Activated T-helper 1 cell treated with anti-CD3 and anti-CD28 coated beads, Interleukin-12 subunit alpha, Interleukin-12 subunit beta, Interleukin-2, Interleukin-4 antibody, amounts not matched to agents 30 ng/mL and 10 ng/mL and 1 ng/mL, durations not matched to agents 14 hours and 24 hours and 36 hours (primary cell): Measurements from ENCODE around the gene CHPT1. TPM values are rescaled to one million over a fixed set of nuclear protein-coding genes. Genes with fewer than 3 reads are reported as not detected.

Experiments
- DNase-seq: peaks from one replicate; pipeline ENCODE4 v3.0.0; 2021; ENCODE audit warnings: low spot score
- H3K27ac Mint-ChIP-seq: one replicate; pipeline ENCODE4 v1.8.0; 2021; ENCODE audit warnings: mild to moderate bottlenecking, mixed read lengths
- H3K27me3 Mint-ChIP-seq: one replicate; pipeline ENCODE4 v1.8.0; 2022; ENCODE audit warnings: mild to moderate bottlenecking, moderate library complexity, mixed read lengths; ENCODE audit not compliant: insufficient read depth
- H3K36me3 Mint-ChIP-seq: one replicate; pipeline ENCODE4 v1.8.0; 2021; ENCODE audit warnings: low read depth, mixed read lengths
- H3K4me1 Mint-ChIP-seq: one replicate; pipeline ENCODE4 v1.8.0; 2021; ENCODE audit warnings: low read depth, mixed read lengths
- H3K4me3 Mint-ChIP-seq: one replicate; pipeline ENCODE4 v1.8.0; 2021; ENCODE audit warnings: mild to moderate bottlenecking, moderate library complexity, mixed read lengths
- H3K9me3 Mint-ChIP-seq: one replicate; pipeline ENCODE4 v1.8.0; 2021; ENCODE audit warnings: mixed read lengths
- intact Hi-C: fragments of 100-400 bp; cut with micrococcal nuclease; formaldehyde crosslinking; loops from one replicate; pipeline ENCODE4 v1.15.1; 2024
- total RNA-seq: library from RNA; stranded (reverse); gene quantifications from 2 replicates; pipeline ENCODE4 v1.2.3, GENCODE V29; 2022

CHPT1 gene
- total RNA-seq, 1 donor from 2014 or later: 13.3 TPM

- Mint-ChIP-seq H3K4me1 (no peaks in the 10 kb centered on the region), H3K36me3 (peaks cover 13% of the 10 kb centered on the region), H3K27ac (no peak overlapping the region), H3K27me3 (no peaks in the 10 kb centered on the region), H3K4me3 (no peak overlapping the region), H3K9me3 (no peaks in the 10 kb centered on the region)
- no peak for DNase-seq
- intact Hi-C loops: no loop called here
These were observed 43.1 kb downstream of the CHPT1 start for GRCh38 chr12:101740566-101740965.

- Mint-ChIP-seq H3K36me3 (peaks cover 13% of the 10 kb centered on the region), H3K9me3 (no peaks in the 10 kb centered on the region), H3K27me3 (no peaks in the 10 kb centered on the region), H3K4me1 (no peaks in the 10 kb centered on the region), H3K4me3 (no peak overlapping the region), H3K27ac (no peak overlapping the region)
- no peak for DNase-seq
- intact Hi-C loops: no loop called here
These were observed 43.5 kb downstream of the CHPT1 start for GRCh38 chr12:101740980-101741379.

- Mint-ChIP-seq H3K4me3 (no peak overlapping the region), H3K27me3 (no peaks in the 10 kb centered on the region), H3K27ac (no peak overlapping the region), H3K36me3 (peaks cover 18% of the 10 kb centered on the region), H3K9me3 (no peaks in the 10 kb centered on the region), H3K4me1 (no peaks in the 10 kb centered on the region)
- intact Hi-C loops: no loop called here
- no peak for DNase-seq
These were observed 45.8 kb downstream of the CHPT1 start for GRCh38 chr12:101743242-101743641.

- H3K4me1 Mint-ChIP-seq: no peaks in the 10 kb centered on the region
- no peaks in the 10 kb centered on the region for H3K9me3 Mint-ChIP-seq
- H3K36me3 Mint-ChIP-seq: peaks cover 22% of the 10 kb centered on the region
- no peaks in the 10 kb centered on the region for H3K27me3 Mint-ChIP-seq
- no peak overlapping the region for H3K4me3 Mint-ChIP-seq
- no peak overlapping the region for H3K27ac Mint-ChIP-seq
- DNase-seq: no peak
- intact Hi-C loops: no loop called here
These were observed 46.5 kb downstream of the CHPT1 start for GRCh38 chr12:101743724-101744472.

GRCh38 chr12:101745481-101745880 lies 48.0 kb downstream of the CHPT1 start:
- DNase-seq: no peak
- Mint-ChIP-seq H3K9me3 (no peaks in the 10 kb centered on the region), H3K4me3 (no peak overlapping the region), H3K36me3 (peaks cover 28% of the 10 kb centered on the region), H3K27ac (no peak overlapping the region), H3K4me1 (no peaks in the 10 kb centered on the region), H3K27me3 (no peaks in the 10 kb centered on the region)
- intact Hi-C loops: no loop called here

GRCh38 chr12:101746196-101746595 lies 48.8 kb downstream of the CHPT1 start:
- DNase-seq: no peak
- Mint-ChIP-seq H3K27me3 (no peaks in the 10 kb centered on the region), H3K4me3 (no peak overlapping the region), H3K4me1 (no peaks in the 10 kb centered on the region), H3K36me3 (peaks cover 31% of the 10 kb centered on the region), H3K9me3 (no peaks in the 10 kb centered on the region), H3K27ac (no peak overlapping the region)
- intact Hi-C loops: no loop called here

- Mint-ChIP-seq H3K4me3 (no peak overlapping the region), H3K27me3 (no peaks in the 10 kb centered on the region), H3K27ac (no peak overlapping the region), H3K4me1 (no peaks in the 10 kb centered on the region), H3K36me3 (peaks cover 32% of the 10 kb centered on the region), H3K9me3 (no peaks in the 10 kb centered on the region)
- intact Hi-C loops: no loop called here
- no peak for DNase-seq
These were observed 49.2 kb downstream of the CHPT1 start for GRCh38 chr12:101746661-101747060.

GRCh38 chr12:101747697-101748096 lies 50.3 kb downstream of the CHPT1 start:
- intact Hi-C loops: no loop called here
- H3K27me3 Mint-ChIP-seq: no peaks in the 10 kb centered on the region
- no peak overlapping the region for H3K4me3 Mint-ChIP-seq
- no peak overlapping the region for H3K27ac Mint-ChIP-seq
- H3K36me3 Mint-ChIP-seq: peaks cover 37% of the 10 kb centered on the region
- H3K9me3 Mint-ChIP-seq: no peaks in the 10 kb centered on the region
- no peak for DNase-seq
- H3K4me1 Mint-ChIP-seq: no peaks in the 10 kb centered on the region

- peaks cover 36% of the 10 kb centered on the region for H3K36me3 Mint-ChIP-seq
- H3K4me3 Mint-ChIP-seq: no peak overlapping the region
- intact Hi-C loops: no loop called here
- no peaks in the 10 kb centered on the region for H3K27me3 Mint-ChIP-seq
- no peaks in the 10 kb centered on the region for H3K9me3 Mint-ChIP-seq
- no peak for DNase-seq
- no peak overlapping the region for H3K27ac Mint-ChIP-seq
- H3K4me1 Mint-ChIP-seq: no peaks in the 10 kb centered on the region
These were observed 51.5 kb downstream of the CHPT1 start for GRCh38 chr12:101748907-101749306.

GRCh38 chr12:101749657-101750056 lies 52.2 kb downstream of the CHPT1 start:
- H3K27me3 Mint-ChIP-seq: no peaks in the 10 kb centered on the region
- H3K36me3 Mint-ChIP-seq: peaks cover 34% of the 10 kb centered on the region
- no peaks in the 10 kb centered on the region for H3K9me3 Mint-ChIP-seq
- no peaks in the 10 kb centered on the region for H3K4me1 Mint-ChIP-seq
- no peak overlapping the region for H3K27ac Mint-ChIP-seq
- DNase-seq: no peak
- intact Hi-C loops: no loop called here
- H3K4me3 Mint-ChIP-seq: no peak overlapping the region

- Mint-ChIP-seq H3K36me3 (peaks cover 33% of the 10 kb centered on the region), H3K4me3 (no peak overlapping the region), H3K4me1 (no peaks in the 10 kb centered on the region), H3K27ac (no peak overlapping the region), H3K9me3 (no peaks in the 10 kb centered on the region), H3K27me3 (no peaks in the 10 kb centered on the region)
- no peak for DNase-seq
- intact Hi-C loops: no loop called here
These were observed 52.7 kb downstream of the CHPT1 start for GRCh38 chr12:101750152-101750551.

GRCh38 chr12:101759396-101760047 lies 62.1 kb downstream of the CHPT1 start:
- intact Hi-C loops: loop anchor here (1.0 kb wide), 2 partner anchors 345 to 352 kb away; partner anchors contain the start of gene ARL1
- Mint-ChIP-seq H3K27ac (no peak overlapping the region), H3K27me3 (no peaks in the 10 kb centered on the region), H3K9me3 (no peaks in the 10 kb centered on the region), H3K4me3 (no peak overlapping the region), H3K4me1 (no peaks in the 10 kb centered on the region), H3K36me3 (peaks cover 18% of the 10 kb centered on the region)
- DNase-seq: no peak

GRCh38 chr12:101761350-101761749 lies 63.9 kb downstream of the CHPT1 start:
- peaks cover 23% of the 10 kb centered on the region for H3K36me3 Mint-ChIP-seq
- no peaks in the 10 kb centered on the region for H3K27me3 Mint-ChIP-seq
- no peak for DNase-seq
- no peaks in the 10 kb centered on the region for H3K4me1 Mint-ChIP-seq
- H3K27ac Mint-ChIP-seq: no peak overlapping the region
- intact Hi-C loops: no loop called here
- H3K9me3 Mint-ChIP-seq: no peaks in the 10 kb centered on the region
- H3K4me3 Mint-ChIP-seq: no peak overlapping the region
